ENCODE results near the gene HOXA7. TPM values are rescaled to one million over a fixed set of nuclear protein-coding genes. Genes with fewer than 3 reads are reported as not detected.

HOXA7 gene
- total RNA-seq, 2 donors from 2014 or later: 21.9 to 24.4 TPM

DNA sequence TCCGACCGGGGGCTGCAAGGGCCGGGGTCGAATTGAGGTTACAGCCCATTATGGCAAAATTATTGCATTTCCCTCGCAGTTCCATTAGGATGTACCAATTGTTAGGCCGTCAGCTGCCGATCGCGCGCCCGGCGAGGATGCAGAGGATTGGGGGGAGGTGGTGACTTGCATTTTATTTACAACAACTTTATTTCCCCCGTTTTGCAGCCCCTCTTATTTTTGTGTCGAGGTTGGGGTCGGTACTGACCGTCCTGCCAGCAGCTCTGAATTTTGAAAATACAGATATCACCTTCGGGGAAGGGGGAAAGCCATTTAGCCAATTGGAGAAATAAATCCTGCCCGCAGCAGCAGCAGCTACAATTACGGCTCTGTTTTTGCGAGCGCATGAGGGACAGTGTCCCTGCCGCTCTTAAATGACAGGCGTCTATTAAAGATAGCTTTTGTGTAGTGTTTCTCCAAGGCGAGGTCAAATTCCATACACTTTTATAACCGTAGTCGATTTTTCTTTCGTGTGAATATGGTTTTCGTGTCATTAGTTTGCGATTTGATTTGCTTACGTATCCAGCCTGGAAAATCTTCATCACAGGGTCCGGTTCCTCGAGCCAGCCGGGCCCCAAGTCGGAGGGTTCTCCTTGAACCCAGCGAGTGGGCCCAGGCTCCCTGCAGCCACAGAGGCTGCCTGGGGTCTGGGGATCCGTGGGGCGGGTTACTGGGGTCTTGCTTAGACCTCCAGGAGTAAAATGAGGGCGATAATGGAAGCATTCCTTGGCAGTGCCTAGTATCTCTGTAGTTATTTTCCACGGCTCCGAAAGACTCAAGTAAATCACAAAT is 12.3 kb downstream of the HOXA7 start:
- intact Hi-C loops (cut with DNase I): loop anchor here (5.0 kb wide), 1 partner anchor 37 kb away; no protein-coding TSS in a partner anchor
- Histone ChIP-seq H3K36me3 (no peaks in the 10 kb centered on the region), H3K27ac (peak overlapping the region; percentile 84), H3K9ac (ENCODE audit: low read depth in 2 of 2, low read length in 2 of 2) (peak overlapping the region; percentile 30 to 100), H3K4me3 (peak overlapping the region; percentile 1), H3K4me1 (peaks cover 17% of the 10 kb centered on the region), H3K9me3 (no peaks in the 10 kb centered on the region), H3K27me3 (no peaks in the 10 kb centered on the region)
- DNase-seq: peak; percentile 61
- TF ChIP-seq, protein P1, sequence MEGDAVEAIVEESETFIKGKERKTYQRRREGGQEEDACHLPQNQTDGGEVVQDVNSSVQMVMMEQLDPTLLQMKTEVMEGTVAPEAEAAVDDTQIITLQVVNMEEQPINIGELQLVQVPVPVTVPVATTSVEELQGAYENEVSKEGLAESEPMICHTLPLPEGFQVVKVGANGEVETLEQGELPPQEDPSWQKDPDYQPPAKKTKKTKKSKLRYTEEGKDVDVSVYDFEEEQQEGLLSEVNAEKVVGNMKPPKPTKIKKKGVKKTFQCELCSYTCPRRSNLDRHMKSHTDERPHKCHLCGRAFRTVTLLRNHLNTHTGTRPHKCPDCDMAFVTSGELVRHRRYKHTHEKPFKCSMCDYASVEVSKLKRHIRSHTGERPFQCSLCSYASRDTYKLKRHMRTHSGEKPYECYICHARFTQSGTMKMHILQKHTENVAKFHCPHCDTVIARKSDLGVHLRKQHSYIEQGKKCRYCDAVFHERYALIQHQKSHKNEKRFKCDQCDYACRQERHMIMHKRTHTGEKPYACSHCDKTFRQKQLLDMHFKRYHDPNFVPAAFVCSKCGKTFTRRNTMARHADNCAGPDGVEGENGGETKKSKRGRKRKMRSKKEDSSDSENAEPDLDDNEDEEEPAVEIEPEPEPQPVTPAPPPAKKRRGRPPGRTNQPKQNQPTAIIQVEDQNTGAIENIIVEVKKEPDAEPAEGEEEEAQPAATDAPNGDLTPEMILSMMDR (IDR thresholded peaks at IDR 0.05): no peak

- TF ChIP-seq, protein P1 (IDR thresholded peaks at IDR 0.05): peak; percentile 80
- H3K36me3 ChIP-seq: no peaks in the 10 kb centered on the region
- H3K9me3 ChIP-seq: no peaks in the 10 kb centered on the region
- peak; percentile 85 for DNase-seq
- peak within 1 kb of the TSS; percentile 75 to 100 for H3K9ac ChIP-seq (ENCODE audit: low read depth in 2 of 2, low read length in 2 of 2)
- peak within 1 kb of the TSS; percentile 43 for H3K4me3 ChIP-seq
- peak within 1 kb of the TSS; percentile 84 for H3K27ac ChIP-seq
- intact Hi-C loops (cut with DNase I): loop anchor here (5.0 kb wide), 1 partner anchor 36 kb away; no protein-coding TSS in a partner anchor
- H3K27me3 ChIP-seq: no peaks in the 10 kb centered on the region
- peaks cover 17% of the 10 kb centered on the region for H3K4me1 ChIP-seq
Measured at GRCh38 chr7:27143023-27143949, 13.2 kb downstream of the HOXA7 start, which contains the start of gene HOXA5. Gene HOXA5, minus strand, starts transcription at chr7:27143681. Its CDS starts 74 bp downstream, at chr7:27143607.

DNA sequence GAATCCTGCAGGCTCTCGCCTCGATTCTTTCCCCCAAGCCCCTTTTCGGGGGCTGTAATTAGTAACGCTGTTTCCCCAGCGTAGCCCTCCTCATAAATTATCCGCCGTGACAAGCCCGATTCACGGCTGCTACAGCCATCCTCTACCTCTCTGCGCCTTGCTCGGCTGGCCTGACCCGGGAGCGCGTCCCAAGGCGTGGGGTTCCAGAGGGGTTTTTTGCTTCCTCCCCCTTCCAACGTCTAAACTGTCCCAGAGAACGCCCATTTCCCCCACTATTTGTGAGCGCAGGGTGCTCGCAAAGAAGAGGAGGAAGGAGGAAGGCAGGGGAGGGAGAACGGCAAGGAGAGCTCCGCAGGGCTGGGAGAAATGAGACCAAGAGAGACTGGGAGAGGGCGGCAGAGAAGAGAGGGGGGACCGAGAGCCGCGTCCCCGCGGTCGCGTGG is 13.9 kb downstream of the HOXA7 start:
- H3K9ac ChIP-seq (ENCODE audit: low read depth in 2 of 2, low read length in 2 of 2): peak overlapping the region; percentile 75 to 100
- H3K4me1 ChIP-seq: peaks cover 17% of the 10 kb centered on the region
- peak; percentile 32 for DNase-seq
- intact Hi-C loops (cut with DNase I): loop anchor here (5.0 kb wide), 1 partner anchor 35 kb away; no protein-coding TSS in a partner anchor
- H3K27me3 ChIP-seq: no peaks in the 10 kb centered on the region
- H3K9me3 ChIP-seq: no peaks in the 10 kb centered on the region
- peak overlapping the region; percentile 43 for H3K4me3 ChIP-seq
- TF ChIP-seq, protein P1 (IDR thresholded peaks at IDR 0.05): no peak
- peak overlapping the region; percentile 84 for H3K27ac ChIP-seq
- H3K36me3 ChIP-seq: no peaks in the 10 kb centered on the region

GRCh38 chr7:27141923-27142579 is 14.4 kb downstream of the HOXA7 start:
- intact Hi-C loops (cut with DNase I): loop anchor here (5.0 kb wide), 1 partner anchor 35 kb away; no protein-coding TSS in a partner anchor

More at GRCh38 chr7:27141923-27142579, 14.4 kb downstream of the HOXA7 start:
- DNase-seq: peak; percentile 53
- peak overlapping the region; percentile 84 for H3K27ac ChIP-seq
- H3K9me3 ChIP-seq: no peaks in the 10 kb centered on the region
- H3K9ac ChIP-seq (ENCODE audit: low read depth in 2 of 2, low read length in 2 of 2): peak overlapping the region; percentile 75 to 100
- H3K36me3 ChIP-seq: no peaks in the 10 kb centered on the region
- TF ChIP-seq, protein P1 (IDR thresholded peaks at IDR 0.05): no peak
- no peaks in the 10 kb centered on the region for H3K27me3 ChIP-seq
- peak overlapping the region; percentile 43 for H3K4me3 ChIP-seq
- peaks cover 12% of the 10 kb centered on the region for H3K4me1 ChIP-seq

Data from colonic mucosa (tissue), 4 donors.